HepG2 (cell line): ENCODE data around the gene GNB3. TPM values are rescaled to one million over a fixed set of nuclear protein-coding genes. Genes with fewer than 3 reads are reported as not detected.

ENCODE experiments used
- BCL6 ChIP-seq: IDR thresholded peaks from 2 replicates; pipeline ENCODE4 v1.6.1; 2016; ENCODE audit warnings: missing genetic modification reagents, missing compliant biosample characterization
- FOXP1 ChIP-seq, 2 experiments: fragments of 450-650 bp in 1 of 2; IDR thresholded peaks; 2 replicates each; pipeline ENCODE4 v1.6.1; 2017 to 2018; ENCODE audit warnings: antibody characterized with exemption in 1 of 2
- HES4 ChIP-seq: sonication (generic); formaldehyde crosslinking; IDR thresholded peaks from 2 replicates; pipeline ENCODE4 v1.9.0; 2021; ENCODE audit warnings: mild to moderate bottlenecking, missing genetic modification reagents, borderline replicate concordance
- HIVEP1 ChIP-seq: sonication (generic); formaldehyde crosslinking; IDR thresholded peaks from 2 replicates; pipeline ENCODE4 v1.4.0; 2020; ENCODE audit warnings: mild to moderate bottlenecking, missing genetic modification reagents
- IRF1 ChIP-seq: sonication (generic); formaldehyde crosslinking; IDR thresholded peaks from 2 replicates; pipeline ENCODE4 v1.4.0; 2020; ENCODE audit warnings: low read depth, mild to moderate bottlenecking, missing genetic modification reagents
- JUN ChIP-seq: sonication (generic); formaldehyde crosslinking; IDR thresholded peaks from 2 replicates; pipeline ENCODE4 v1.4.0; 2020; ENCODE audit warnings: mild to moderate bottlenecking, missing genetic modification reagents
- JUND ChIP-seq: sonication (generic); formaldehyde crosslinking; IDR thresholded peaks from 2 replicates; pipeline ENCODE4 v1.8.0; 2022; ENCODE audit warnings: mild to moderate bottlenecking, missing genetic modification reagents
- KDM4B ChIP-seq: sonication (generic); formaldehyde crosslinking; IDR thresholded peaks from 2 replicates; pipeline ENCODE4 v1.4.0; 2020; ENCODE audit warnings: missing genetic modification reagents
- RFX3 ChIP-seq: IDR thresholded peaks from 2 replicates; pipeline ENCODE4 v1.6.1; 2016; ENCODE audit warnings: missing biosample characterization, missing genetic modification reagents
- SRSF4 ChIP-seq: fragments of 200-400 bp; formaldehyde crosslinking; IDR thresholded peaks from one replicate; pipeline ENCODE4 v1.6.1; 2018; ENCODE audit warnings: mild to moderate bottlenecking, low read depth, low read length, moderate library complexity; ENCODE audit not compliant: poor library complexity, severe bottlenecking
- TBL1XR1 ChIP-seq: fragments of 150-350 bp; IDR thresholded peaks from 2 replicates; pipeline ENCODE4 v1.6.1; 2014; ENCODE audit warnings: borderline replicate concordance, low read length; ENCODE audit not compliant: partially characterized antibody
- ZBTB21 ChIP-seq: sonication (generic); formaldehyde crosslinking; IDR thresholded peaks from 2 replicates; pipeline ENCODE4 v1.4.0; 2020; ENCODE audit warnings: missing genetic modification reagents
- ZFAT ChIP-seq: sonication (generic); formaldehyde crosslinking; conservative IDR thresholded peaks from 2 replicates; pipeline ENCODE4 v1.8.1; 2023; ENCODE audit warnings: missing genetic modification reagents, inconsistent platforms
- ZFP37 ChIP-seq: sonication (generic); formaldehyde crosslinking; IDR thresholded peaks from 2 replicates; pipeline ENCODE4 v1.4.0; 2020; ENCODE audit warnings: missing genetic modification reagents, borderline replicate concordance
- ZNF138 ChIP-seq: sonication (generic); formaldehyde crosslinking; IDR thresholded peaks from 2 replicates; pipeline ENCODE4 v1.5.0; 2020; ENCODE audit warnings: mild to moderate bottlenecking, low read depth, missing genetic modification reagents
- ZNF335 ChIP-seq: sonication (generic); formaldehyde crosslinking; IDR thresholded peaks from 2 replicates; pipeline ENCODE4 v1.4.0; 2020; ENCODE audit warnings: missing genetic modification reagents
- ZNF354B ChIP-seq: sonication (generic); formaldehyde crosslinking; IDR thresholded peaks from 2 replicates; pipeline ENCODE4 v1.8.0; 2022; ENCODE audit warnings: mild to moderate bottlenecking, missing genetic modification reagents
- ZNF367 ChIP-seq: sonication (generic); formaldehyde crosslinking; IDR thresholded peaks from 2 replicates; pipeline ENCODE4 v1.4.0; 2020; ENCODE audit warnings: missing genetic modification reagents, borderline replicate concordance
- ZNF44 ChIP-seq: sonication (generic); formaldehyde crosslinking; IDR thresholded peaks from 2 replicates; pipeline ENCODE4 v1.5.1; 2020; ENCODE audit warnings: mild to moderate bottlenecking, missing genetic modification reagents
- ZNF501 ChIP-seq: sonication (generic); formaldehyde crosslinking; IDR thresholded peaks from 2 replicates; pipeline ENCODE4 v1.5.1; 2020; ENCODE audit warnings: mild to moderate bottlenecking, moderate library complexity, missing genetic modification reagents
- ZNF614 ChIP-seq: IDR thresholded peaks from 2 replicates; pipeline ENCODE4 v1.6.1; 2018; ENCODE audit warnings: missing biosample characterization, missing genetic modification reagents, inconsistent platforms, borderline replicate concordance
- ZNF629 ChIP-seq: sonication (generic); formaldehyde crosslinking; conservative IDR thresholded peaks from 2 replicates; pipeline ENCODE4 v1.5.0; 2020; ENCODE audit warnings: missing genetic modification reagents
- ZNF724P ChIP-seq: sonication (generic); formaldehyde crosslinking; IDR thresholded peaks from 2 replicates; pipeline ENCODE4 v1.8.0; 2022; ENCODE audit warnings: missing genetic modification reagents, borderline replicate concordance
- polyA plus RNA-seq, 8 experiments: library from polyadenylated mRNA; depleted of rRNA in 3 of 8; stranded (reverse) in 7 of 8; unstranded in 1 of 8; fragments of >200 nt; fragmentation: Illumina TruSeq in 4 of 8; extraction: Trizol in 4 of 8; gene quantifications; 2 replicates each; pipeline versions ENCODE4 v1.2.1 to v1.2.3, GENCODE V29; 2011 to 2016; ENCODE audit warnings: low read depth in 4 of 8, missing spikeins in 1 of 8, mixed read lengths in 1 of 8; ENCODE audit not compliant: insufficient read depth in 1 of 8
- total RNA-seq, 5 experiments: library from RNA; depleted of rRNA; stranded (reverse); fragments of >200 nt; fragmentation: Illumina TruSeq; extraction: Trizol; gene quantifications; 2 replicates each; pipeline ENCODE4 v1.2.3, GENCODE V29; 2016; ENCODE audit warnings: low read depth in 1 of 5
- TF ChIP-seq, protein P1 (sequence below): sonication (generic); formaldehyde crosslinking; conservative IDR thresholded peaks from 2 replicates; pipeline ENCODE4 v1.4.0; 2020; ENCODE audit warnings: missing genetic modification reagents
- TF ChIP-seq, protein P2 (sequence below): sonication (generic); formaldehyde crosslinking; IDR thresholded peaks from 2 replicates; pipeline ENCODE4 v1.5.0; 2020; ENCODE audit warnings: missing genetic modification reagents

GNB3 gene
- total and polyA plus RNA-seq, 2 of the 13 experiments (the other 11 are each of a cell fraction or from before 2014, with no cell fraction given), result 1.3 to 3.6 TPM

- TF ChIP-seq ZNF501 (peak; percentile 69), JUND (peak; percentile 67; the same call in 1 of the 2 replicates), HES4 (no peak; the same call in 1 of the 2 replicates), ZFP37 (CRISPR knock-in tag) (no peak), FOXP1 (IDR thresholded peaks at IDR 0.05) (no peak), FOXP1 (CRISPR knock-in tag; IDR thresholded peaks at IDR 0.05) (no peak), ZNF44 (CRISPR knock-in tag) (no peak), ZNF629 (0 out of 2 replicates have a peak, but pooled peaks have one; percentile 47), JUN (CRISPR knock-in tag) (no peak), RFX3 (no peak), ZFAT (CRISPR knock-in tag) (no peak), SRSF4 (no peak), ZNF354B (CRISPR knock-in tag) (0 out of 2 replicates have a peak, but pooled peaks have one; percentile 60), BCL6 (CRISPR knock-in tag) (peak; percentile 31; the same call in 1 of the 2 replicates), IRF1 (CRISPR knock-in tag) (no peak), ZNF138 (0 out of 2 replicates have a peak, but pooled peaks have one; percentile 50), ZNF614 (CRISPR knock-in tag) (peak; percentile 91; the same call in 1 of the 2 replicates), ZBTB21 (CRISPR knock-in tag) (no peak), HIVEP1 (CRISPR knock-in tag) (peak; percentile 21; the same call in 1 of the 2 replicates), ZNF724P (CRISPR knock-in tag) (0 out of 2 replicates have a peak, but pooled peaks have one; percentile 56), TBL1XR1 (no peak), KDM4B (no peak; the same call in 1 of the 2 replicates), ZNF367 (no peak), ZNF335 (CRISPR knock-in tag) (no peak)
- TF ChIP-seq, protein P1, sequence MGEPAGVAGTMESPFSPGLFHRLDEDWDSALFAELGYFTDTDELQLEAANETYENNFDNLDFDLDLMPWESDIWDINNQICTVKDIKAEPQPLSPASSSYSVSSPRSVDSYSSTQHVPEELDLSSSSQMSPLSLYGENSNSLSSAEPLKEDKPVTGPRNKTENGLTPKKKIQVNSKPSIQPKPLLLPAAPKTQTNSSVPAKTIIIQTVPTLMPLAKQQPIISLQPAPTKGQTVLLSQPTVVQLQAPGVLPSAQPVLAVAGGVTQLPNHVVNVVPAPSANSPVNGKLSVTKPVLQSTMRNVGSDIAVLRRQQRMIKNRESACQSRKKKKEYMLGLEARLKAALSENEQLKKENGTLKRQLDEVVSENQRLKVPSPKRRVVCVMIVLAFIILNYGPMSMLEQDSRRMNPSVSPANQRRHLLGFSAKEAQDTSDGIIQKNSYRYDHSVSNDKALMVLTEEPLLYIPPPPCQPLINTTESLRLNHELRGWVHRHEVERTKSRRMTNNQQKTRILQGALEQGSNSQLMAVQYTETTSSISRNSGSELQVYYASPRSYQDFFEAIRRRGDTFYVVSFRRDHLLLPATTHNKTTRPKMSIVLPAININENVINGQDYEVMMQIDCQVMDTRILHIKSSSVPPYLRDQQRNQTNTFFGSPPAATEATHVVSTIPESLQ (CRISPR knock-in tag), result no peak
- TF ChIP-seq, protein P2, sequence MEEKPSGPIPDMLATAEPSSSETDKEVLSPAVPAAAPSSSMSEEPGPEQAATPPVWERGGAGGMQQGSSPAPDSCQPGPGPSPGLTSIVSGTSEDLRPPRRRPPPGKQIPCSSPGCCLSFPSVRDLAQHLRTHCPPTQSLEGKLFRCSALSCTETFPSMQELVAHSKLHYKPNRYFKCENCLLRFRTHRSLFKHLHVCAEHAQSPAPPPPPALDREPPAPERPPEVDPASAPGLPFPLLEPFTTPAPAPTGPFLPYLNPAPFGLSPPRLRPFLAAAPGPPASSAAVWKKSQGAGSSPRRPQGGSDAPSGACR (CRISPR knock-in tag), result no peak; the same call in 1 of the 2 replicates
These were observed 50.3 kb downstream of the GNB3 start (continued) for GRCh38 chr12:6890789-6891645.
